ENCODE results near the gene PTGES. TPM values are rescaled to one million over a fixed set of nuclear protein-coding genes. Genes with fewer than 3 reads are reported as not detected.
A peak's percentile ranks its signal among the peaks of the same experiment; 100 is the strongest.

PTGES gene
- total RNA-seq, 1 donor from 2014 or later, result 1.9 TPM

DNA sequence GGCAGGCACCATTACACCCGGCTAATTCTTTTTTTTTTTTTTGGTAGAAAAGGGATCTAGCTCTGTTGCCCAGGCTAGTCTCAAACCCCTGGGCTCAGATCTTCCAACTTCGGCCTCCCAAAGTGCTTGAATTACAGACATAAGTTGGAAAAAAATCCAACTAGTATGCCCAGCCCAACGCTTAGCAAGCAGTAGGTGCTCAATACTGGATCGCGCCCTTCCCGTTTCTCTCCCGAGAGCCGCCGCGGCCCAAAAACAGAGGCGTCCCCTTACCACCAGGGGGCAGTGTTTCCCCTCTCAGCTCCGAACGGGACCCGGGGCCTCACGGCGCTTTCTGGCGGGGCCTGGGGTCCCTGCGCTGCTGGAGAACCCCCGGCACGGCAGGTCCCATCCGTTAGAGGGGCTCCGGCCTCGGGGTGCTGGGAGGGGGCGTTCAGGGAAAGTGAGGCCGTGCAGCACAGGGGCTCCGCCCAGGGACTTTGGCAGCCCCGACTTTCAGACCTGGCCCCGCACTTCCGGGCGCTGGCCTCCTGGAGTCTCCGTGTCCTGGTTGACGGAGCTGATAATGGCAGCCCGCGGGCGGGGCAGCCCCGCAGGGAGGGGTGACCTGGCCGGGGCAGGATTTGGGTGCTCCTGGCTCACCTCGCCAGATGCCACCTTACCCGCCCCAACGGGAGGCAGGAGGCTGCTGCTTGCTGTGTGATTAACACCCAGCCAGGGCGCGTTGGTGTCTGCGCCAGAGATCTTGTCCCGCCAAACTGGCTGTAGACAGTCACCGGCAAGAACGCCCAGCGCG is 15.2 kb downstream of the PTGES start:
- peak overlapping the region; percentile 60 for H3K27ac ChIP-seq (replicated peaks)
- TF ChIP-seq, protein P1, sequence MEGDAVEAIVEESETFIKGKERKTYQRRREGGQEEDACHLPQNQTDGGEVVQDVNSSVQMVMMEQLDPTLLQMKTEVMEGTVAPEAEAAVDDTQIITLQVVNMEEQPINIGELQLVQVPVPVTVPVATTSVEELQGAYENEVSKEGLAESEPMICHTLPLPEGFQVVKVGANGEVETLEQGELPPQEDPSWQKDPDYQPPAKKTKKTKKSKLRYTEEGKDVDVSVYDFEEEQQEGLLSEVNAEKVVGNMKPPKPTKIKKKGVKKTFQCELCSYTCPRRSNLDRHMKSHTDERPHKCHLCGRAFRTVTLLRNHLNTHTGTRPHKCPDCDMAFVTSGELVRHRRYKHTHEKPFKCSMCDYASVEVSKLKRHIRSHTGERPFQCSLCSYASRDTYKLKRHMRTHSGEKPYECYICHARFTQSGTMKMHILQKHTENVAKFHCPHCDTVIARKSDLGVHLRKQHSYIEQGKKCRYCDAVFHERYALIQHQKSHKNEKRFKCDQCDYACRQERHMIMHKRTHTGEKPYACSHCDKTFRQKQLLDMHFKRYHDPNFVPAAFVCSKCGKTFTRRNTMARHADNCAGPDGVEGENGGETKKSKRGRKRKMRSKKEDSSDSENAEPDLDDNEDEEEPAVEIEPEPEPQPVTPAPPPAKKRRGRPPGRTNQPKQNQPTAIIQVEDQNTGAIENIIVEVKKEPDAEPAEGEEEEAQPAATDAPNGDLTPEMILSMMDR (IDR thresholded peaks at IDR 0.05; ENCODE audit: borderline replicate concordance), result peak; percentile 96

DNA sequence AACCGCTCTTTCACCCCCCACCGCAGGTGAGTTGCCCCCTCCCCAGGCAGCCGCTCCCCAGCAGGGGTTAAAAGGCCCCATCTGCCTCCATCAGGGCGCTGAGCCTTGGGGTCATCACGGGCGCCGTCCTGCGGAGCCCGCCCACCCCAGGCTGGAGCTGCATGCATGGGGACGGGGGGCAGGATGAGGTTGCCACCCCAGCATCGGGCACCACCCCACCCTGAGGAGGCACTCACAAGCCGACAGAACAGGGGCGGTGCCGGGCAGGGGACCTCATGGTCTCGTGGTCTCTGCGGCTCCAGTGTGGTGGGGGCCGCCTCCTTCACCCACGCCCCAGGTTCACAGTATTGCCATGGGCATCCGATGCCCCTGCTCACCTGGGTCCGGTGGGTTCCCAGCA is 16.5 kb downstream of the PTGES start:
- intact Hi-C loops (cut with micrococcal nuclease), result loop anchor here (5.0 kb wide), 1 partner anchor 46 kb away; no protein-coding TSS in a partner anchor

More for the DNA sequence above, 15.2 kb downstream of the PTGES start:
- DNase-seq, result peak; percentile 82
- intact Hi-C loops (cut with micrococcal nuclease), result loop anchor here (5.0 kb wide), 1 partner anchor 45 kb away; no protein-coding TSS in a partner anchor
- H3K4me1 ChIP-seq, result peaks cover 7% of the 10 kb centered on the region
- H3K9me3 ChIP-seq (replicated peaks), result no peaks in the 10 kb centered on the region
- H3K4me3 ChIP-seq, result peak overlapping the region; percentile 74
- H3K27me3 ChIP-seq (ENCODE audit: low read depth), result peaks cover 19% of the 10 kb centered on the region
- no peaks in the 10 kb centered on the region for H3K36me3 ChIP-seq

DNA sequence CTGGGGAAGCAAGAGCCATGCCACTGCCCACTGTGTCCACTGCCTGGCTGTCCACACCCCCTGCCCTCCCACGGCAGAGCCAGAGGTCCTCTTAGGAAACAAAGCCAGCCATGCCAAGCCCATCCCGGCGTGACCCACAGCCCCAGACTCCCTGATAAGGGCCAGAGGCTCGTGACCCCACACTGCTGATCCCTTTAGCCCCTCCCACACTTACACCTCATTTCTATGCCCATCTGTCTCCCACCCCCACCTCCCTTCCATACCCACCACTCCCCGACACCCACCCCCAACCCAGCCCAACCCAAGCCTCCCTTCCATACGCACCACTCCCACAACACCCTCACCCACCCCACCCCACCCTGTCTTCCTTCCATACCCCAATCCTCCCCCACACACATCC is 17.3 kb downstream of the PTGES start:
- Histone ChIP-seq H3K27ac (replicated peaks) (no peak overlapping the region), H3K4me1 (peaks cover 7% of the 10 kb centered on the region), H3K4me3 (no peak overlapping the region), H3K36me3 (no peaks in the 10 kb centered on the region), H3K27me3 (ENCODE audit: low read depth) (peaks cover 40% of the 10 kb centered on the region), H3K9me3 (replicated peaks) (no peaks in the 10 kb centered on the region)
- TF ChIP-seq, protein P1 (IDR thresholded peaks at IDR 0.05; ENCODE audit: borderline replicate concordance), result no peak
- no peak for DNase-seq
- intact Hi-C loops (cut with micrococcal nuclease), result loop anchor here (5.0 kb wide), 1 partner anchor 47 kb away; no protein-coding TSS in a partner anchor

More for the DNA sequence above, 16.5 kb downstream of the PTGES start:
- no peak for DNase-seq
- peaks cover 33% of the 10 kb centered on the region for H3K27me3 ChIP-seq (ENCODE audit: low read depth)
- H3K9me3 ChIP-seq (replicated peaks), result no peaks in the 10 kb centered on the region
- TF ChIP-seq, protein P1 (IDR thresholded peaks at IDR 0.05; ENCODE audit: borderline replicate concordance), result no peak
- peaks cover 7% of the 10 kb centered on the region for H3K4me1 ChIP-seq
- no peak overlapping the region for H3K4me3 ChIP-seq
- no peak overlapping the region for H3K27ac ChIP-seq (replicated peaks)
- H3K36me3 ChIP-seq, result no peaks in the 10 kb centered on the region

DNA sequence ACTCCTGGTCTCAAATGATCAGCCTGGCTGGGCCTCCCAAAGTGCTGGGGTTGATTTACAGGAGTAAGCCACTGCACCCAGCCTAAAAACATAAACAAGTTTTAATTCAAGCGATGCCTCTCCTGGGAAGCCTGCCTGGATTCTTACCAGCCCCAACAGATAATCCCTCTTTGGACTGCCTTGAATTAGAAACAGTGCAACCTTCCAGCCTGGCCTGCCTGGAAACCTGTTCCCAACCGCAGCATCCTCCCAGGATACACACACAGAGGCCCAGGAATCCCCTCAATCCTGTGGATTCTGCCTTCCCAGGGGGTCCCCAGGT is 19.2 kb downstream of the PTGES start:
- peaks cover 58% of the 10 kb centered on the region for H3K27me3 ChIP-seq (ENCODE audit: low read depth)
- intact Hi-C loops (cut with micrococcal nuclease), result no loop called here

DNA sequence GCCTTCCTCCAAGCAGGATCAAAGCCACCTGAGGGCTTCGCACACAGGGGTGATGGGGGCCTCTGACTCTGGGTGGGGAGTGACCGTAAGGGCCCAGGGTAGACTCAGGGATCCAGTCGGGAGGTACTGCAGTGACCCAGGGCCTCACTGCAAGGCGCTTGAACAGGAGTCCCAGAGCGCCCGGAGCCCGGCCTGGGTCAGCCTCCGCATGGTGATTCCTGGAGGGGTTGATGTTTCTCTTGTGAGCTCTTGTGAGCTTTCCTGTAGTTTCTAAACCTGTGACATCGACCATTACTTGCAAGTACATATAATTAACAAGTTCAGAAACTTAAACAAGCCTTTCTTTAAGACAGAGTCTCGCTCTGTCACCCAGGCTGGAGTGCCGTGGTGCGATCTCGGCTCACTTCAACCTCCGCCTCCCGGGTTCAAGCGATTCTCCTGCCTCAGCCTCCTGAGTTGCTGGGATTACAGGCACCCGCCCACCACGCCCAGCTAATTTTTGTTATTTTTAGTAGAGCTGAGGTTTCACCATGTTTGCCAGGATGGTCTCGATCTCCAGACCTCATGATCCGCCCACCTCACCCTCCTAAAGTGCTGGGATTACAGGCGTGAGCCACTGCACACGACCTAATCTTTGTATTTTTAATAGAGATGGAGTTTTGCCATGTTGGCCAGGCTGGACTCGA is 19.8 kb downstream of the PTGES start:
- H3K36me3 ChIP-seq, result no peaks in the 10 kb centered on the region
- peaks cover 59% of the 10 kb centered on the region for H3K27me3 ChIP-seq (ENCODE audit: low read depth)
- H3K4me3 ChIP-seq, result no peak overlapping the region
- TF ChIP-seq, protein P1 (IDR thresholded peaks at IDR 0.05; ENCODE audit: borderline replicate concordance), result no peak
- no peak overlapping the region for H3K27ac ChIP-seq (replicated peaks)
- peaks cover 5% of the 10 kb centered on the region for H3K4me1 ChIP-seq
- DNase-seq, result no peak
- intact Hi-C loops (cut with micrococcal nuclease), result no loop called here
- no peaks in the 10 kb centered on the region for H3K9me3 ChIP-seq (replicated peaks)

More for the DNA sequence above, 19.2 kb downstream of the PTGES start:
- H3K36me3 ChIP-seq, result no peaks in the 10 kb centered on the region
- H3K9me3 ChIP-seq (replicated peaks), result no peaks in the 10 kb centered on the region
- H3K4me1 ChIP-seq, result peaks cover 7% of the 10 kb centered on the region
- H3K27ac ChIP-seq (replicated peaks), result no peak overlapping the region
- TF ChIP-seq, protein P1 (IDR thresholded peaks at IDR 0.05; ENCODE audit: borderline replicate concordance), result no peak
- no peak overlapping the region for H3K4me3 ChIP-seq
- DNase-seq, result no peak

All from left ventricle myocardium inferior (tissue), 1 donor.